Measurements from ENCODE around the gene RNU7-1.
A peak's percentile ranks its signal among the peaks of the same experiment; 100 is the strongest.

The RNU7-1 gene

GRCh38 chr12:6950811-6951540 is 7.4 kb downstream of the RNU7-1 start, which contains the start of gene PTPN6:
Gene PTPN6 (plus strand): TSS chr12:6951356. CDS start chr12:6951513, 157 bp downstream.
- TF ChIP-seq SPI1 (IDR thresholded peaks at IDR 0.05; ENCODE audit: borderline replicate concordance, low read depth): peak; percentile 89
- peak; percentile 66 for TF ChIP-seq REST (IDR thresholded peaks at IDR 0.05; ENCODE audit: insufficient replicate concordance, low read depth)
- TF ChIP-seq CTCF (IDR thresholded peaks at IDR 0.05; ENCODE audit: insufficient read depth, low read length): no peak
- TF ChIP-seq POLR2AphosphoS5 (IDR thresholded peaks at IDR 0.05; ENCODE audit: low read depth): peak; percentile 88; the same call in 1 of the 2 replicates
- peak within 1 kb of the TSS; percentile 99 for H3K27ac ChIP-seq (replicated peaks)
- no peaks in the 10 kb centered on the region for H3K27me3 ChIP-seq (ENCODE audit: insufficient read depth, poor library complexity, severe bottlenecking)
- H3K4me3 ChIP-seq (replicated peaks; ENCODE audit: insufficient read depth, low read length): peak within 1 kb of the TSS; percentile 80
- peak; percentile 94 to 96 for DNase-seq (ENCODE audit: low read depth in 1 of 2, low spot score in 1 of 2)

- H3K4me3 ChIP-seq (replicated peaks; ENCODE audit: insufficient read depth, low read length): peak overlapping the region; percentile 80
- H3K27ac ChIP-seq (replicated peaks): peak overlapping the region; percentile 99
- TF ChIP-seq SPI1 (IDR thresholded peaks at IDR 0.05; ENCODE audit: borderline replicate concordance, low read depth): no peak
- no peak for TF ChIP-seq GABPA (IDR thresholded peaks at IDR 0.05; ENCODE audit: low read depth)
- TF ChIP-seq POLR2AphosphoS5 (IDR thresholded peaks at IDR 0.05; ENCODE audit: low read depth): peak; percentile 3; the same call in 1 of the 2 replicates
- DNase-seq (ENCODE audit: low read depth in 1 of 2, low spot score in 1 of 2): no peak
- no peaks in the 10 kb centered on the region for H3K27me3 ChIP-seq (ENCODE audit: insufficient read depth, poor library complexity, severe bottlenecking)
Observed at GRCh38 chr12:6951551-6952120, 8.0 kb downstream of the RNU7-1 start.

GRCh38 chr12:6952121-6952862 is 8.7 kb downstream of the RNU7-1 start:
- Histone ChIP-seq H3K27me3 (ENCODE audit: insufficient read depth, poor library complexity, severe bottlenecking) (no peaks in the 10 kb centered on the region), H3K4me3 (replicated peaks; ENCODE audit: insufficient read depth, low read length) (peak overlapping the region; percentile 80), H3K27ac (replicated peaks) (peak overlapping the region; percentile 99)
- no peak for DNase-seq (ENCODE audit: low read depth in 1 of 2, low spot score in 1 of 2)
- TF ChIP-seq REST (IDR thresholded peaks at IDR 0.05; ENCODE audit: insufficient replicate concordance, low read depth) (no peak), POLR2AphosphoS5 (IDR thresholded peaks at IDR 0.05; ENCODE audit: low read depth) (peak; percentile 4; the same call in 1 of the 2 replicates)

- Histone ChIP-seq H3K4me3 (replicated peaks; ENCODE audit: insufficient read depth, low read length) (peak overlapping the region; percentile 80), H3K27ac (replicated peaks) (peak overlapping the region; percentile 99), H3K27me3 (ENCODE audit: insufficient read depth, poor library complexity, severe bottlenecking) (no peaks in the 10 kb centered on the region)
- TF ChIP-seq CTCF (IDR thresholded peaks at IDR 0.05; ENCODE audit: insufficient read depth, low read length): no peak
- peak; percentile 80; the same call in 1 of the 2 replicates for TF ChIP-seq POLR2AphosphoS5 (IDR thresholded peaks at IDR 0.05; ENCODE audit: low read depth)
- DNase-seq (ENCODE audit: low read depth in 1 of 2, low spot score in 1 of 2): no peak
Observed at GRCh38 chr12:6952863-6953441, 9.3 kb downstream of the RNU7-1 start.

Measured in HL-60 (cell line).